GM12891 (cell line): ENCODE measurements around the gene BCKDK.

Experiments
- PAX5 ChIP-seq: IDR thresholded peaks from 2 replicates; pipeline ENCODE4 v1.6.1; 2011; ENCODE audit warnings: low read length, moderate library complexity, mild to moderate bottlenecking; ENCODE audit not compliant: insufficient read depth, severe bottlenecking
- POLR2A ChIP-seq: IDR thresholded peaks from 2 replicates; pipeline ENCODE4 v1.6.1; 2011; ENCODE audit warnings: low read depth, low read length, control low read depth
- POLR2AphosphoS5 ChIP-seq: IDR thresholded peaks from 2 replicates; pipeline ENCODE4 v1.6.1; 2011; ENCODE audit warnings: low read depth, low read length, control low read depth
- POU2F2 ChIP-seq: IDR thresholded peaks from 2 replicates; pipeline ENCODE4 v1.6.1; 2011; ENCODE audit warnings: low read depth, mild to moderate bottlenecking, control low read depth, low read length, moderate library complexity
- SPI1 ChIP-seq: IDR thresholded peaks from 2 replicates; pipeline ENCODE4 v1.6.1; 2011; ENCODE audit warnings: low read depth, low read length, control low read depth
- TAF1 ChIP-seq: IDR thresholded peaks from 2 replicates; pipeline ENCODE4 v1.6.1; 2011; ENCODE audit warnings: low read depth, low read length, control low read depth

GRCh38 chr16:31076319-31076718 lies 31.9 kb upstream of the BCKDK start:
- TF ChIP-seq PAX5 (no peak), POLR2AphosphoS5 (no peak), POLR2A (no peak), SPI1 (no peak), TAF1 (no peak), POU2F2 (no peak)
